T-helper 17 cell (primary cell): ENCODE measurements around the gene SPSB4. TPM values are rescaled to one million over a fixed set of nuclear protein-coding genes. Genes with fewer than 3 reads are reported as not detected.

Experiments
- ATAC-seq: fragments of 150-1000 bp; cut with Tn5 transposase; 2 replicates; pipeline ENCODE4 v1.10.0; 2021; ENCODE audit warnings: mild to moderate bottlenecking, moderate library complexity
- DNase-seq, 3 donors: peaks; one replicate each; pipeline versions ENCODE4 v3.0.0 to v3.0.0-alpha.2; 2020 to 2021
- H3K9me3 ChIP-seq: one replicate; pipeline ENCODE4 v1.7.0; 2013; ENCODE audit warnings: low read length, mild to moderate bottlenecking; ENCODE audit not compliant: control insufficient read depth, poor library complexity, severe bottlenecking
- H3K27ac Mint-ChIP-seq: one replicate; pipeline ENCODE4 v1.8.0; 2022; ENCODE audit warnings: mild to moderate bottlenecking, moderate library complexity, mixed read lengths
- H3K27me3 Mint-ChIP-seq: one replicate; pipeline ENCODE4 v1.8.0; 2022; ENCODE audit warnings: mixed read lengths
- H3K36me3 Mint-ChIP-seq: one replicate; pipeline ENCODE4 v1.8.0; 2022; ENCODE audit warnings: low read depth, mixed read lengths
- H3K4me1 Mint-ChIP-seq: one replicate; pipeline ENCODE4 v1.8.0; 2022; ENCODE audit warnings: mild to moderate bottlenecking, mixed read lengths
- H3K4me3 Mint-ChIP-seq: one replicate; pipeline ENCODE4 v1.8.0; 2022; ENCODE audit warnings: mild to moderate bottlenecking, moderate library complexity, mixed read lengths
- total RNA-seq, 4 donors: library from RNA in 2 of 4; stranded (reverse) in 2 of 4; gene quantifications; one replicate each; pipeline ENCODE4 v1.2.3 and lab custom pipeline; 2022 to 2026

Gene SPSB4
- total RNA-seq, 2 donors from 2014 or later, result not detected

DNA sequence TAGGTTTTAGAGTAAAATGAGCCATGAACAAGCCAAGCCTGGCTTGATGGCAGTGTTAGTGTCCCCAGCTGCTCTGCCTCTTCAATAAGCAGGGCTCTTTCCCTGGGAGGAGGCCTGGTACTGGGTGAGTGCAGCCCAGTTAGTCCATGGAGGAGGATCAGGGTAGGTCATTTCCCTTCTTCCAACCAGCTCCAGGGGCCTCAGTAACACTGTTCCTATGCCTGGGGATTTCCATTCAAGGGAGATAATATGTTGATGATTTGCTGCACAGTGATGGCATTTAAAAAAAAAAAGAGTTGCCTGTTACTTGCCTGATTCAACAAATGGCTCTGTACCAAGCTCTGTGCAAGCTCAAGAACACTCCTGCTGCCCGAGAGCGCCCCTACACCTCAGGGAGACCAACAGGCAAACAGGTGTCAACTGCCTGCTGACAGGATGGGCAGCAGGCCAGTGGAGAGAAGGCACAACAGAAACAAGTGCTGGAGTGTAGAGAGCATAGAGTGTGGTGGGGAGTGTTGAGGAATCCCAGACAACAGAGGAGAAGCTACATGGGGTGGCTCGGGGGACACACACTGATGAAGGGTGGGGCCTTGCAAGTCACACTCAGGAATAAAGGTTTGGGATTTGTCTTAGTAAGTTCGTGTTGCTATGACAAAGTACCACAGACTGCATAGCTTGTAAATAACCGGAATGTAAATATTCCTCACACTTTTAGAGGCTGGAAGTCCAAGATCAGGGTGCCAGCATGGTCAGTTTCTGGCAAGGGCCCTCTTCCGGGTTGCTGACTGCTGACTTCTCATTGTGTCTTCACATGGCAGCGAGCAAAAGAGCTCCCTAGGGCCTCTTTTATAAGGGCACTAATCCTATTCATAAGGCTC is 101.9 kb downstream of the SPSB4 start:
- H3K4me3 Mint-ChIP-seq, result no peak overlapping the region
- no peaks in the 10 kb centered on the region for H3K4me1 Mint-ChIP-seq
- H3K9me3 ChIP-seq, result no peaks in the 10 kb centered on the region
- no peaks in the 10 kb centered on the region for H3K36me3 Mint-ChIP-seq
- H3K27ac Mint-ChIP-seq, result no peak overlapping the region
- DNase-seq (no peak), ATAC-seq (no peak)
- H3K27me3 Mint-ChIP-seq, result peaks cover 55% of the 10 kb centered on the region

DNA sequence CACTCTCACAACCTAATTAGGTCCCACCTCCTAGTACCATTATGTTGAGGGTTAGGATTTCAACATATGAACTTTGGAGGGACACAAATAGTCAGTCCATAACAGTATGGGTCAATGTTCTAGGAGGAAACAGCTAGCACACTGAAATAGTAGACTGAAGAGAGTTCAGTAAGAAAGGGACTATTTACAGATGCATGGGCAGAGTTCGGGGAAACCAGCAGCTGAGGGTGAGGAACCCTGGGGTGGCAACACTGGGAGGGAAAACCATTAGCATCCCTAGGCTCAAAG is 102.5 kb downstream of the SPSB4 start:
- Mint-ChIP-seq H3K4me3 (no peak overlapping the region), H3K36me3 (no peaks in the 10 kb centered on the region), H3K27me3 (peaks cover 51% of the 10 kb centered on the region), H3K27ac (no peak overlapping the region), H3K4me1 (no peaks in the 10 kb centered on the region)
- DNase-seq (no peak), ATAC-seq (no peak)
- no peaks in the 10 kb centered on the region for H3K9me3 ChIP-seq

DNA sequence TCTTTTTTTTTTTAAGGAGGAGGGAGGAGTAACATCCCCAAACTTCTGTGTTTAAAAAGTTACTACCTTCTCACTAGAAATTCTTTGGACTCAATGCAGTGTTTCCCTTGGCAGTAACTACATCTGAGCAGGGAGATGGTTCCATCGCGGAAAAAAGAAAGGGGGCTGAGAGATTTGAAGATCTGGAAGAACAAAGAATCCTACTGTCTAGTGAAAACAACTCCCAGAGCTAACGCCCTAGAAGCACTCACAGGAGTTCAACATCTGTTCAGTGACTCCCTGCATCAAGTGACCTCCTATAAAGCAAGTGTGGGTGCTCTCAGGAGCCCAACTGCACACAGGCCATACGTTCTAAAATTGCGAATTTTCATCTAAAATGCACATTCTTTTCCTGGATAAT is 113.7 kb downstream of the SPSB4 start:
- peaks cover 2% of the 10 kb centered on the region for H3K9me3 ChIP-seq
- H3K27ac Mint-ChIP-seq, result no peak overlapping the region
- no peak for ATAC-seq

DNA sequence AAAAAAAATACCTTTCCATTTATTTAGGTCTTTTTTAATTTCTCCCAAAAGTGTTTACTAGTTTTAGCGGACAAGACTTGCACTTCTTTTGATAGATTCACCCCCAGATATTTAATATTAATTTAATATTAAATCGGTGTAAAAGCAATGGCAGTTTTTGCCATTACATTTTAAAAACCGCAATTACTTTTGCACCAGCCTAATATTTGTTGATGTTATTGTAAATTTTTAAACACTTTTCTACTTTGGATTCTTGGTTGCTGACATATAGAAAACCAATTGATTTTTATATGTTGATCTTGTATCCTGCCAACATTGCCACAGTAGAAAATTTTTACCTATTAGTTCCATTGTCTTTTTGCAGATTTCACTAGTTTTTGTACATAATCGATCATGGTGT is 116.5 kb downstream of the SPSB4 start:
- Mint-ChIP-seq H3K4me3 (no peak overlapping the region), H3K27me3 (peaks cover 21% of the 10 kb centered on the region), H3K4me1 (no peaks in the 10 kb centered on the region), H3K36me3 (no peaks in the 10 kb centered on the region), H3K27ac (no peak overlapping the region)
- no peak for ATAC-seq
- no peaks in the 10 kb centered on the region for H3K9me3 ChIP-seq
- no peak for DNase-seq

More for the DNA sequence above, 113.7 kb downstream of the SPSB4 start:
- Mint-ChIP-seq H3K27me3 (peaks cover 15% of the 10 kb centered on the region), H3K4me1 (no peaks in the 10 kb centered on the region), H3K4me3 (no peak overlapping the region), H3K36me3 (no peaks in the 10 kb centered on the region)
- DNase-seq, result no peak

DNA sequence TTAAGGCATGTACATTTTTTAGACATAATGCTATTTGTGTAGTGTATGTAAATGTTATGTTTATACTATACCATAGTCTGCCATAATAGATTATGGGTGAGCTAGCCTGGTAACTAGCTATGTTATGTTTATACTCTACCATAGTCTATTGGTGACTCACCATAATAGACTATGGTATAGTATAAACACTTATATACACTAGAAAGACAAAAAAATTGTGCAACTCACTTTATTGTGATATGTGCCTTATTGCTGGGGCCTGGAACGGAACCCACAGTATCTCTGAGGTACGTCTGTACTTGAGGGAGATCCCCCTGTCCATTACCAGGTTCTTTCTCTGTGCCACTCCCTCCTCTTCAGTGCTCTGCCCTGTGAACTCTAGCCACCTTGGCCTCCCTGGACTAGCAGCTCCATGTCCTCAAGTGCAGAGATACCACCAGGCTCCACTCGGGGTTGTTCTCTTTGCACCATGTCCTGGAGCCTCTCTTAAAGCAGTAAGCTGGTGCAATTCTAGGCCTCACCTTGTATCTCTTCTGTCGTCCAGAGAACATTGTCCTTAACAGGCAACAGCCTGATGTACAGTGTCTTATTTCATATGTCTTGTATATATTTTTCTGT is 119.6 kb downstream of the SPSB4 start:
- Mint-ChIP-seq H3K36me3 (no peaks in the 10 kb centered on the region), H3K4me1 (no peaks in the 10 kb centered on the region), H3K4me3 (no peak overlapping the region), H3K27me3 (peaks cover 43% of the 10 kb centered on the region), H3K27ac (no peak overlapping the region)
- no peak for DNase-seq
- no peak for ATAC-seq
- no peaks in the 10 kb centered on the region for H3K9me3 ChIP-seq

DNA sequence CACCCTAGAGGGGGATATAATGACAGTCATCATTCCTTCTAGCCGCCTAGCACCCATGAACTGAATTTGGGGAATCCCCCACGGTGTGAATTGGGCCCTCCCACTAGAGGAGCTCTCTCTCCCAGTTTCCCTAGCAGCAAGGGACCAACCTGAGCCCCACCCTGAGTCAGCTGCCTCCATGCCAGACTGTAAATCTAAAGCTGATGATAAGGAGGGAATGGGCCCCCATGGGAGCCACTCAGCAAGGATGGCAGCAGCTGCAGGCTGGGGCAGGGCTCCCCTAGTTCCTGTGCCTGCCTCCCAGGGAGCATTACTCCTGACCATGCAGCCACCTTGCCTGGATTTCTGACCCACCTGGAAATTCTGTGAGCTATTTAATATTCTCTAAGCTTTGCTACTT is 123.5 kb downstream of the SPSB4 start:
- Mint-ChIP-seq H3K4me1 (peaks cover 6% of the 10 kb centered on the region), H3K27me3 (peaks cover 44% of the 10 kb centered on the region), H3K36me3 (no peaks in the 10 kb centered on the region), H3K4me3 (no peak overlapping the region), H3K27ac (no peak overlapping the region)
- ATAC-seq (no peak), DNase-seq (no peak)
- H3K9me3 ChIP-seq, result no peaks in the 10 kb centered on the region

DNA sequence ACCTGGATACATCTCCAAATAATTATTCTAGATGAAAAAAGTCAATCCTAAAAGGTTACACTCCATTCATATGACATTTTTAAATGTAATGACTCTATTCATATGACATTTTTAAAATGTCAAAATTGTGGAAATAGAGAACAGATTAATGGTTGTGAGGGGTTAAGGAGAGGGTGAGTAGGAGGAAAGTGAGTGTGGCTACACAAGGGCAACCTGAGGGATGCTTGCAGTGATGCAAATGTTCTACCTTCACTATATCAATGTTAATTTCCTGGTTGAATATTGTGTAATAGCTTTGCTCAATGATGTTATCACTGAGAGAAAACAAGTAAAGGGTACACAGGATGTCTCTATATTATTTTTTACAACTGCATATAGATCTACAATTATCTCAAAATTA is 125.6 kb downstream of the SPSB4 start:
- Mint-ChIP-seq H3K4me1 (peaks cover 6% of the 10 kb centered on the region), H3K27ac (no peak overlapping the region), H3K36me3 (peaks cover 4% of the 10 kb centered on the region), H3K27me3 (peaks cover 38% of the 10 kb centered on the region), H3K4me3 (no peak overlapping the region)
- no peak for DNase-seq
- no peak for ATAC-seq
- H3K9me3 ChIP-seq, result no peaks in the 10 kb centered on the region

DNA sequence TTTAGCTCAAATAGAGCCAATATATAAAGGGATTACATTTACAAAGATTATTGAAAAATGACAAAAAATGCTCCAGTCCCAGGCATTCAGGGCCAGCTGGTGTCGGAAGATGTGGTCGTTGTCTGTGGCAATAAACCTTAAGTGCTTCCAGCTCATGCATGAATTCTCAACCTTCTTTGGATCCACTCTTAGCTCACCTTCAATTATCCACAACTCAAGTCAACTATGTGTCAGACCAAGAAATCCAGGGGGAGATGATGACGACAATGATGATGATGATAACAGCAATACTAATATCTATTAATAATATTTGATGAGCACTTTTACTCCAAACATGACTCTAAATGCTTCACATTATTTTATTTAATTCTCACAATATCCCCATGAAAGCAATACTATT is 126.9 kb downstream of the SPSB4 start:
- DNase-seq (no peak), ATAC-seq (no peak)
- Mint-ChIP-seq H3K4me3 (no peak overlapping the region), H3K27ac (no peak overlapping the region), H3K4me1 (peaks cover 6% of the 10 kb centered on the region), H3K27me3 (peaks cover 45% of the 10 kb centered on the region), H3K36me3 (peaks cover 4% of the 10 kb centered on the region)
- H3K9me3 ChIP-seq, result no peaks in the 10 kb centered on the region

DNA sequence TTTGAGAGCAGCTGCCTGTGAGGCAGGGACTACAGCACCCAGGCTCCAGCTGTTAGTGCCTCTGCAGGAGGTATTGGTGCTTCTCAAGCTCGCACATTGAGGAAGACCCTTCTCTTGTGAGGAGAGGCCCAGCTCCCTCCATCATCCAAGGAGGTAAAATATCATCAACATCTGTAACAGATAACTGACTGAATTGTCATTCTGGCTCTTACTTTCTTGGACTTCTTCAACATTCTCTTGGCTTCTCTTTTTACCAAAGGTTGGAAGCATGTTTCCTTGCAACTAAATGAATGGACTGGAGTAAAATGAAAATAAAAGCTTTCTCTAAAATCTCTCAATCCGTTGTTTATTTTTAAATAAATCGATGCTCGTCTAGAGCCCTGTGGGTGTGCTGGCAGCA is 127.4 kb downstream of the SPSB4 start:
- Mint-ChIP-seq H3K27me3 (peaks cover 41% of the 10 kb centered on the region), H3K36me3 (peaks cover 4% of the 10 kb centered on the region), H3K27ac (no peak overlapping the region), H3K4me3 (no peak overlapping the region), H3K4me1 (peaks cover 6% of the 10 kb centered on the region)
- no peaks in the 10 kb centered on the region for H3K9me3 ChIP-seq
- DNase-seq, result no peak
- no peak for ATAC-seq

DNA sequence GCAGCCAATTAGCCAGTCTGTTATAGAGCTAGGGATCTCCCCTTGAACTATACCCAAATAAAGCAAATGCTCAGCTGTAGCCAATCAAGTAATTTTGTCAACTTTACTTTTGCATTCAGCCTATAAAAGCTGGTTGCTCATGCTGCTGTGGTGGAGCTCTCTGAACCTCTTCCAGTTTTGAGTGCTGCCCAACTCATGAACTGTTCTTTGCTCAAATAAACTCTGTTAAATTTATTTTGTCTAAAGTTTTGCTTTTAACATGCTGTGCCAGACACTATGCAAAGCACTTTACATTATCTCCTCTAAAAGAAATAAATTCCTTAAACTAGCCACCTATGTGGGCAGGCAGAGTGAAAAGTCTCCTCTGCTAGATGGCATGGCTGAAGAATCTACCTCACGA is 128.8 kb downstream of the SPSB4 start:
- no peaks in the 10 kb centered on the region for H3K9me3 ChIP-seq
- ATAC-seq (no peak), DNase-seq (no peak)
- peaks cover 27% of the 10 kb centered on the region for H3K27me3 Mint-ChIP-seq
- no peak overlapping the region for H3K27ac Mint-ChIP-seq
- peaks cover 4% of the 10 kb centered on the region for H3K36me3 Mint-ChIP-seq
- peaks cover 6% of the 10 kb centered on the region for H3K4me1 Mint-ChIP-seq
- H3K4me3 Mint-ChIP-seq, result no peak overlapping the region

DNA sequence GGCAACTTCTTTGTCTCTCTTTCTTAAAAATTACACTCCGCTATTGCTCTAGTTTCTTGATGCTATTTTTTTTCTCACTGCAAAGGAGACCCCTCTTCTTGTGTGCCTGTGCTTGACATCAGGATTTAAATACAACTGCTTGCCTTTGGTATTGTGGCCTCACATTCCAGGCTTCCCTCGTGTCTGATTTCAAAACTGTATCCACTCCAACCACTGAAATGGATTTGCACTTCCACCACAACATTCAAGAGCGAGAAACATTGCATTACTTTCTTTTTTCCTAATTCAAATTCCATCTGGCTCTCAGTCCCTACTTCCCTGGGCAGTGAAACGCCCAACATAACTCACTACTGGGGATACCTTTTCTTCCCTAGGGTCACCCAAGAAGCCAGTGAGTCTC is 130.0 kb downstream of the SPSB4 start:
- Mint-ChIP-seq H3K4me1 (peaks cover 6% of the 10 kb centered on the region), H3K27ac (no peak overlapping the region), H3K27me3 (peaks cover 30% of the 10 kb centered on the region), H3K36me3 (peaks cover 4% of the 10 kb centered on the region), H3K4me3 (no peak overlapping the region)
- no peaks in the 10 kb centered on the region for H3K9me3 ChIP-seq
- ATAC-seq (no peak), DNase-seq (no peak)

DNA sequence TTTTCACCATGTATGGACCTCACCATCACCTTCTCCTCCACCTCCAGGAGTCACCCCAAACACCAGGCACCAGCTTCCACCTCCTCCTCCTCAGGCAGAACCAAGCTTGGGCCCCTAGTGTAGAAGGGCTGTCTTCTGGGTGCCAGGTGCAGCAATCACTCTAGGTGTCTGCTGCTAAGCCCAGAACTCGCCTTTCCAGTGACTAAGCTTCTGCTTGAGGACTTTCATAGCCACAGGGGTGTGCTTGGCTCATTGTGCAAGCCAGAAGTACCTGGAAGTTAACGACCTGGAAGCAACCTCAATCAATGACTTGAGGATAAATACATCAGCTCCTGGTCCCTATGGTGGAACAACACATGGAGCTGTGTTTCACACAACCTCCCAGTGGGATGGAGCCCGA is 130.7 kb downstream of the SPSB4 start:
- peaks cover 4% of the 10 kb centered on the region for H3K36me3 Mint-ChIP-seq
- peaks cover 6% of the 10 kb centered on the region for H3K4me1 Mint-ChIP-seq
- peaks cover 32% of the 10 kb centered on the region for H3K27me3 Mint-ChIP-seq
- no peaks in the 10 kb centered on the region for H3K9me3 ChIP-seq
- ATAC-seq (no peak), DNase-seq (no peak)
- H3K4me3 Mint-ChIP-seq, result no peak overlapping the region
- no peak overlapping the region for H3K27ac Mint-ChIP-seq

DNA sequence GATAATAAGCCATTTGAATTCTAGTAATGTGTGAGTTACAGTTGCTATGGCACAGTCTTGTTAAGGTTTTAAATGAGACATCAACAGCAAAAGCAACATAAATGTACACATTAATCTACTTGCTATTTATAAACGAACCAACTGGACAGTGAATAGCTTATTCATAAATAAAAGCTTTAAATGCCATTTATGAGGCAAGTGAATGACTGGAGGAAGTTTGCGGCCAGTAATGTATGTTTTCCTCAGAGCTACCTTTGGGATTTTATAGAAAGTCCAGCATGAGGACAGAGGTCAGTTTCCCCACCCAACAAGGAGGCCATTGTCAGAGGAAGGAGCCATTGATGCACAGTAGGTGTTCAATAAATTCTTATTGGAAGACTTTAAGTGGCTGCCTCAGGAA is 132.5 kb downstream of the SPSB4 start:
- no peak overlapping the region for H3K4me3 Mint-ChIP-seq
- no peaks in the 10 kb centered on the region for H3K9me3 ChIP-seq
- peaks cover 21% of the 10 kb centered on the region for H3K27me3 Mint-ChIP-seq
- no peak for ATAC-seq
- no peak overlapping the region for H3K27ac Mint-ChIP-seq
- no peaks in the 10 kb centered on the region for H3K4me1 Mint-ChIP-seq
- peaks cover 4% of the 10 kb centered on the region for H3K36me3 Mint-ChIP-seq
- DNase-seq, result no peak

DNA sequence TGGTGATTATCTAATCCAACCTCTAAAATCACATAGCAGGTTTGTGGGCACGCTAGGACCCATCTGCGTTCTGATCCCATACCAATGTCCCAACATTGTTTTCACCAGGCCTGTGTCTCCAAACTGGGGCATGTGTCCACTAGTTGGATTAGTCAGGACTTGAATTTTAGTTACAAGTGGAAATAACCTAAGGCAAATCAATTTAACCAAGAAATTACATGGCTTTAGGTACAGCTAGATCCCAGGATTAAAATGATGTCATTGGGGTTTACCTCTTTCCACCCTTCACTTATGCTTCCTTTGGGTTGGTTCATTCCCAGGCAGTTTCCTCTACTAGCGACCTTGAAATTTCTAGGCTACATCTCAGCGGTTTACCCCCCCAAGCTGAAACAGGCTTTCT is 133.3 kb downstream of the SPSB4 start:
- no peaks in the 10 kb centered on the region for H3K9me3 ChIP-seq
- Mint-ChIP-seq H3K27ac (no peak overlapping the region), H3K4me3 (no peak overlapping the region), H3K27me3 (peaks cover 21% of the 10 kb centered on the region), H3K4me1 (no peaks in the 10 kb centered on the region), H3K36me3 (peaks cover 4% of the 10 kb centered on the region)
- ATAC-seq, result no peak
- DNase-seq, result no peak
